ENCODE measurements around the gene ZFP62. TPM values are rescaled to one million over a fixed set of nuclear protein-coding genes. Genes with fewer than 3 reads are reported as not detected.

The ZFP62 gene
- total RNA-seq, 4 donors from 2014 or later: 35.5 to 41.1 (median 39.1) TPM

- Histone ChIP-seq H3K27me3 (no peaks in the 10 kb centered on the region), H3K4me1 (no peaks in the 10 kb centered on the region), H3K9me3 (no peaks in the 10 kb centered on the region), H3K4me3 (no peak overlapping the region), H3K27ac (no peak overlapping the region), H3K36me3 (peaks cover 38% of the 10 kb centered on the region)
- TF ChIP-seq POLR2AphosphoS5 (IDR thresholded peaks at IDR 0.05): no peak
- no peak for TF ChIP-seq EP300 (IDR thresholded peaks at IDR 0.05)
- TF ChIP-seq CTCF (IDR thresholded peaks at IDR 0.05): no peak
- TF ChIP-seq POLR2A (IDR thresholded peaks at IDR 0.05): no peak
- no peak for DNase-seq (ENCODE audit: low spot score in 2 of 2)
- 95% methylated on average over 2 of the region's 2 CpGs for WGBS
Observed at GRCh38 chr5:180839227-180839626, 21.8 kb downstream of the ZFP62 start.

- DNase-seq (ENCODE audit: low spot score in 2 of 2): no peak
- Histone ChIP-seq H3K36me3 (peaks cover 38% of the 10 kb centered on the region), H3K27me3 (no peaks in the 10 kb centered on the region), H3K4me3 (no peak overlapping the region), H3K27ac (no peak overlapping the region), H3K9me3 (no peaks in the 10 kb centered on the region), H3K4me1 (peaks cover 9% of the 10 kb centered on the region)
- 95% methylated on average over 4 of the region's 4 CpGs for WGBS
- TF ChIP-seq CTCF (IDR thresholded peaks at IDR 0.05): no peak
- no peak for TF ChIP-seq POLR2AphosphoS5 (IDR thresholded peaks at IDR 0.05)
- no peak for TF ChIP-seq POLR2A (IDR thresholded peaks at IDR 0.05)
- no peak for TF ChIP-seq EP300 (IDR thresholded peaks at IDR 0.05)
Observed at GRCh38 chr5:180837478-180837877, 23.6 kb downstream of the ZFP62 start.

- 57% methylated on average over 1 of the region's 2 CpGs for WGBS
- TF ChIP-seq CTCF (IDR thresholded peaks at IDR 0.05) (no peak), POLR2A (IDR thresholded peaks at IDR 0.05) (no peak), EP300 (IDR thresholded peaks at IDR 0.05) (no peak), POLR2AphosphoS5 (IDR thresholded peaks at IDR 0.05) (no peak)
- H3K4me1 ChIP-seq: peaks cover 32% of the 10 kb centered on the region
- H3K36me3 ChIP-seq: peaks cover 37% of the 10 kb centered on the region
- H3K27me3 ChIP-seq: no peaks in the 10 kb centered on the region
- no peak for DNase-seq (ENCODE audit: low spot score in 2 of 2)
- no peak overlapping the region for H3K27ac ChIP-seq
- peak overlapping the region; percentile 76 for H3K4me3 ChIP-seq
- no peaks in the 10 kb centered on the region for H3K9me3 ChIP-seq
Observed at GRCh38 chr5:180832638-180833068, 28.4 kb downstream of the ZFP62 start.

- Histone ChIP-seq H3K36me3 (peaks cover 25% of the 10 kb centered on the region), H3K4me1 (peaks cover 42% of the 10 kb centered on the region), H3K9me3 (no peaks in the 10 kb centered on the region), H3K27ac (peak overlapping the region; percentile 97), H3K4me3 (peak overlapping the region; percentile 76), H3K27me3 (no peaks in the 10 kb centered on the region)
- peak; percentile 90 to 91 for DNase-seq (ENCODE audit: low spot score in 2 of 2)
- WGBS: under 1% methylated on average over 63 of the region's 80 CpGs
- TF ChIP-seq POLR2A (IDR thresholded peaks at IDR 0.05): peak in 1 of 2 donors; percentile 72
- TF ChIP-seq POLR2AphosphoS5 (IDR thresholded peaks at IDR 0.05): peak in 1 of 3 donors; percentile 56
- no peak for TF ChIP-seq EP300 (IDR thresholded peaks at IDR 0.05)
Observed at GRCh38 chr5:180831139-180832093, 29.7 kb downstream of the ZFP62 start.

GRCh38 chr5:180830253-180831138 lies 30.6 kb downstream of the ZFP62 start:
- peak overlapping the region; percentile 97 for H3K27ac ChIP-seq
- no peaks in the 10 kb centered on the region for H3K9me3 ChIP-seq
- peak; percentile 87 for DNase-seq (ENCODE audit: low spot score in 2 of 2)
- peaks cover 16% of the 10 kb centered on the region for H3K36me3 ChIP-seq
- peak overlapping the region; percentile 76 for H3K4me3 ChIP-seq
- peaks cover 51% of the 10 kb centered on the region for H3K4me1 ChIP-seq
- no peaks in the 10 kb centered on the region for H3K27me3 ChIP-seq
- TF ChIP-seq EP300 (IDR thresholded peaks at IDR 0.05) (no peak), POLR2AphosphoS5 (IDR thresholded peaks at IDR 0.05) (no peak), POLR2A (IDR thresholded peaks at IDR 0.05) (peak in 1 of 2 donors; percentile 79), CTCF (IDR thresholded peaks at IDR 0.05) (no peak)
- 53% methylated on average over 20 of the region's 35 CpGs for WGBS

All from suprapubic skin (tissue), 4 donors.